Measurements from ENCODE around the gene AATF.

AATF gene

DNA sequence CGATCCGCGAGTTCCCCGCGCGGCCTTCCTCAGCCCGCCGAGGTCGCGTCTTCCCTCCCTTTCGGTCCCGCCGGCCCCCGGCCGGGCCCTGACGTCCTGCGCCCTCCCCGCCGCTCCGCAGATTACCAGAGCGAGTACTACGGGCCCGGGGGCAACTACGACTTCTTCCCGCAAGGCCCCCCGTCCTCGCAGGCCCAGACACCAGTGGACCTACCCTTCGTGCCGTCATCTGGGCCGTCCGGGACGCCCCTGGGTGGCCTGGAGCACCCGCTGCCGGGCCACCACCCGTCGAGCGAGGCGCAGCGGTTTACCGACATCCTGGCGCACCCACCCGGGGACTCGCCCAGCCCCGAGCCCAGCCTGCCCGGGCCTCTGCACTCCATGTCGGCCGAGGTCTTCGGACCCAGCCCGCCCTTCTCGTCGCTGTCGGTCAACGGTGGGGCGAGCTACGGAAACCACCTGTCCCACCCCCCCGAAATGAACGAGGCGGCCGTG, 6.1 kb upstream of the AATF start:
- no peak for DNase-seq

DNA sequence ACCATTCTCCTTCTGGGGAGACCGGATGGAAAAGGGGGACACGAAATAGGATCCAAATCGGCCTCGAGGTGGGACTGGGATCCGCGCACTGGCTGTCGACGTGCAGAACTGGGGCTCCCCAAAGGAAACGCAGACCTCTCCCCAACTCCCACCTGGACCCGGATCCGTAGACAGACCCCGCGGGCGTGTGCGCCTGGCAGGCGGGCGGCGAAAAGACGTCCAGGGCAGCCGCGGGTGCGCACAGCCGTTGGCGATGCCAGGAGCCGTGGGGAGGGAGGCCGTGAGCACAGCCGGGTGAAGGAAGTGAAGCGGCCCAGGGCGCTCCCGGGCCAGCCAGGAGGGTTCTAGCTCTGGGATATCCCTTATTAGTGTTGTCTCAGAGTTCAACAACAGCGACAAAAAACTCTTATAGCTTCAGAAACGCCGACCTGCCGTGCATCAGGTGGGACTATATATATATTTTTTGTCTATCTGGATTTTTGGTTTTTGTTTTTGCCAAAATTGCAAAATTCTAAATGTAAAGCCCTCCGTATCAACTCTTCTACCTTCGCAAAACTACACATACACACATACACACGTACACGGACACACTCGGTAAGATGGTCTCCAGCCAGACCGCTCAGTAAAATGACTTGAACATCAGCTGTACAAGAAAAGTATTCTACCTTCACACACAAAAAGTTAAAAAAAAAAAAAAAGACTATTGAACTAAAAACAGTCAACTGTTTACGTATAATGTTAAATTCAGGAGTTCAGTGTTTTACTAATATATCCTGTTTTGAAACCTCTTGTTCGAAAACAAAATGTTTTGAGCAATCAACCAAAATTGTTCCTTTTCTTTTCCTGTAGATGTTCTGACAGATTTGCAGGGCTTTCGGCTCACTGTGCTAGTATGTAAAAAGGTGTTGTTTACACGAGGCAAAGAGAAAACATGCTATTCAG, 5.2 kb upstream of the AATF start:
- DNase-seq: no peak

GRCh38 chr17:36944553-36944952, 4.2 kb upstream of the AATF start:
- no peak for DNase-seq

GRCh38 chr17:36945140-36945539, 3.6 kb upstream of the AATF start:
- DNase-seq: no peak

DNA sequence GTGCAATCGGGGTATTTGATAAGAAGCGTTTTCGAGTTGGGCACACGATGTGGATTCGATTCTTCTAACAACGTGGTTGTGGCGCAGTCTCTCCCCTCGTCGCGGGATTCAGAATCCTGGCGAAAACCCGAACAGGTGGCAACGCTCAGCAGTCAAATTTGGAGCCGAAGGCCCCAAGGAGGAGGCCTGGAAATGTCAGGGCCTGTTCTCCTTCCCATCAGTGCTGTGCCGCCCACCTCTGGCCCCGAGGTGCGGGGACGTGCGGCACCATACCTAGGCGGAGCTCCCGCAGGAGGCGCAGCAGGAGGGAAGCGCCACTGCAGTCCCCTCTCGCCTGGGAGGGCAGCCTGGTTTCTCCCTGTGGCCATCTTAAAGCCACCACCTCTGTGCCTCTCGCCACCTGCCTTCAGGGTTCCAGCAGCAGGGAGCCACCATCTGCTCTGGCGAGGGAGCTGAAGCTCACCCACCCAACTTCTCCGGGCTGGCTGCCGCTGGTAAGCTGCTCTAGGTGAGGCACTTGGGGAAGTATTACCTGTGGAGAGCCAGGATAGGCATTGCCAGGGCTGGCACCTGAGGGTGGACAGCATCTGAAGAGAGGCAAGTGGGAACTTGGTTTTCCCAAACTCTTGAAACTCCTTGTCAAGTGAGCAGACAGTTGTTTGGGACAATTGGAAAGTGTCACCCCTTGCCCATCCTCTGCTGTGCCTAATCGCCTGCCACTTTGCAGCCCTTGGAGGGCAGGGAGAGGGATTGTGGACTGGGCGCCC, 2.6 kb upstream of the AATF start:
- no peak for DNase-seq

DNA sequence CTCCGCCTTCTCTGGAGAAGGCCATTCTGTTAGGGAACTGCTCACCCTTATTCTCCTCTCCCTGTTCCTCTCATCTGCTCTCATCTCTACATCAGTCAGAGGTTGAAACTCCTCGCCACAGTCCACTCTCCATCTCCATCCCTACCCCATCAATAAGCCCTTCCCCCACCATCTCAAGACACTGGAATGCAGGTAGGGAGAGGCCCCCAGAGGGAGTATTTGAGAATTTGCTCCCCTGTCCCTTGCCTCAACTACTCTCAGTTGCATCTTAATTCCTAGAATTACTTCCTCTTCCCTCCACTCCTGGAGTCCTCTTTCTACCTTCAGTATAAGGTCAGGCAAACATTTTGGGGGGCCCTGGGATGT, 2.0 kb upstream of the AATF start:
- DNase-seq: no peak

GRCh38 chr17:36947922-36948716, 635 bp upstream of the AATF start:
- peak; percentile 44 for DNase-seq

DNA sequence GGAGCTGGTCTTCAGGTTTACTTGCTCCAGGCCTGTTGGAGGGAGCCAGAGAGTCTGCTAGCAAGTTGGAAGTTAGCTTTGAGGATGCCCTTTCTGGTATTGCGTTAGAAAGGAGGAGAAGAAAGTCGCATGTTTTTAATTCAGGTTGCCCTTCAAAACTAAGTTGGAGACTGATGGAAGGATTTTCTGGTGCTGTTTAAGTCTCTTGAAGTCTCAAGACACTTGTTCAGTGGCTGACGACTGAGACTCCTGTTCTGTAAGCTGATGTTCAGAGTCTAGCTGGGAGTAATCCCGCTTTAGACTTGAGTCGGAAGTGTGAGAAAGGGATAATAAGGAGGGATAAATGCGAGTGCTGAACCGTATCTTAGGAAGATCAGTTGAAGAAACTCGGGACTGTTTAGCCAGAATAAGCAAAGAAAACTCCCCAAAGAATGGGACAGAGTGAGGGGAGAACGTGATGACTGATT, 740 bp downstream of the AATF start:
- no peak for DNase-seq

- no peak for DNase-seq
These were observed 1.3 kb downstream of the AATF start for GRCh38 chr17:36950027-36950426.

DNA sequence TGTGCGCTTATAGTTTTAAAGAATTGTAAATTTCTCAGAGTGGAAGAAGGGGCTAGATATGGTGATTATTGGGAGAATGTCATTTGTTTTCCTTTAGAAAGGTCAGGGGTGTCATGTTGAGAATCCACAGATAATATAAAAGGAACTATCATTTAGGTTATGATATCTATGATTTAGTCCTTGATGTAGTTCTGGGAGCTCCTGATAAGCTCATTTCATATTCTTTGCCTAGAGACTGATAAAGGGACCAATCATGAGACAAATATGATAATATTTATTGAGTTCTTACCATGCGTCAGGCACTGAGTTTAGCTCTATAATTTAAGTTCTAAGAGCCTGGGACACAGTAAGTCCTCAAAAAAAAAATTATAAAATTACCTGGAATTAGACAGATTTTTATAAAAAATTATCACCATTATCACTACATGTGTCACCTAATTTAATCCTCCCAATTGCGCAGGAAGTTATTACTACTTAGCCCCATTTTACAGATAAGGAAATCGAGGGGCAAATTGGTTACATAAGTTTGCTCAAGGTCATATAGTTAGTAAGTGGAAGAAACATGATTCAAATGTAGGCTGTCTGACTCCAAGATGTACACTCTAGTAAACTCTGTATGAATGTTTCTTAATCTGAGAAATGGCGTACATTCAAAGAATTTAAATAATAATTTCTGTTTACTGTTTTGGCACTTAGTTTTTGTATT, 2.5 kb downstream of the AATF start:
- DNase-seq: no peak

DNA sequence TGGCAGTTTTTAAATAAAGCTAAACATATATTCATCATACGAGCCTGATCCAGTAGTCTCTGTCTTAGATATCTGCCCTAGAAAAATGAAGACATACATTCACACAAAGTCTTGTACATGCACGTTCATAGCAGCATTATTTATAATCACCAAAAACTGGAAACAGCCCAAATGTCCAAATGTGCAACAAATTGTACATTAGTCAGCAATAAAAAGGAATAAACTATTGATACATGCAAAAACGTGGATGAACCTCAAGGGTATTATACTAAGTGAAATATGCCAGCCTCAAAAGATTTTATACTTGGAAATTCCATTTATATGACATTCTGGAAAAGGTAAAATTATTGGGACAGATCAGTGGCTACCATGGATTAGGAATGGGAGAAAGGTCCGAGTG, 22.8 kb downstream of the AATF start:
- no peak for DNase-seq

DNA sequence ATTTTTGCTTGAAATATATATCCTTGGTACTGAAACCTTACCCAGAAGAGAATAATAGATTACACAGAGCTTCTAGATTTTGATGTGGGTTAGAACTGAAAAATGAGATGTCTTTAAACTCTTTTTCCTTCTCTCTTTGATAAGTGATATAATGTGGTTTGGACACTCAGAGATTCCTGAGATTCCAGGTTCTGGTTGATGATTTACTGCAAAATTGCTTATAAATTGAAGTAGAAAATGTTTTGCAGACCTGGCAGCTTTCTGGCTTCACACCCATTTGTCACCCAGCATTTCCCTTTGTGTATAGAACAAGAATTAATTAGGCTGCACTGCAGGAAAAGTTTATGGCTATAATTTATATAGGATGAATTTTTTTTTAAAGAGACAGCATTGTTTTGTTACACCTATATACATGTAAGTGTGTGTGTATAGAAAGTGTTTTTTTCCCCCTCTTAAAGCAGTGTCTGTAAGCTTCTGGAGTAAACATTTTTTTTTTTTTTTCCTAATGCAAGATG, 23.5 kb downstream of the AATF start:
- DNase-seq: no peak

DNA sequence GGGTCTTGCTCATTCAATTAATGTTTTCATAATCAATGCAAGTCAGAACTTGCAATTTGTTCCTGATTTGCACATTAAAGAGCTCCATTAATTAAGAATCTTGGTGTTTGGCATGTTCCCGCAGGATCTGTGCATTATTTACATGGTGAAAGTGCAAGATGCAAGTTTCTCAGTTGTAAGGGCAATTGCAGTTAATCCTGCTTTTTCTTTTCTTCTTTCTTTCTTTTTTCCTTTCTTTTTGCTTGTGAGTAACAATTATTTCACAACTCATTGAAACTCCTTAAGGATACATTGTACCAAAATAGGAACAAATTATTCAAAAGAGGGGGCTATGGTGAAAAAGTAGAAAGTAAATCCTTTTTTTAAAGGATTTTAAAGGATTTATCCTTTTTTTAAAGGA, 24.2 kb downstream of the AATF start:
- DNase-seq: no peak

GRCh38 chr17:36975922-36976515, 27.3 kb downstream of the AATF start:
- no peak for DNase-seq

- DNase-seq: no peak
These were observed 28.3 kb downstream of the AATF start for GRCh38 chr17:36977066-36977465.

DNA sequence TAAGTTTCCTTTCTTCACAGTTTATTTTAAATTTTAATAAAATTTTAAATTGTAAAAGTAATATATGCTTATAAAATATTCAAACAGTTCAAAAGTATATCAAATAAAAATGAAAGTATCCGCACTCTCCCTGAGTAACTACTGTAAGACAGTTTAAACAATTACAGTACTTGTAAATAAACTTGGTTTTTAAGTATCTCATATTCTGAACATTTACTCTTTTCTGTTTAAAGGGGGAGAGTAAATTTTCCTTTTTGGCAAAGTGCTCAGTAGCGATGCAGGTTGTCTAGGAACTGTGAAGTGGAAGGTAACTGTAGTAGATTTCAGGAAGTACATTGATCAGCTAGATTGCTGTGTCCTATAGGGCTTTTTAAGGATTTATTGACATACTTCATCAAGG, 28.8 kb downstream of the AATF start:
- no peak for DNase-seq

- DNase-seq: no peak
These were observed 30.2 kb downstream of the AATF start for GRCh38 chr17:36978810-36979564.

DNA sequence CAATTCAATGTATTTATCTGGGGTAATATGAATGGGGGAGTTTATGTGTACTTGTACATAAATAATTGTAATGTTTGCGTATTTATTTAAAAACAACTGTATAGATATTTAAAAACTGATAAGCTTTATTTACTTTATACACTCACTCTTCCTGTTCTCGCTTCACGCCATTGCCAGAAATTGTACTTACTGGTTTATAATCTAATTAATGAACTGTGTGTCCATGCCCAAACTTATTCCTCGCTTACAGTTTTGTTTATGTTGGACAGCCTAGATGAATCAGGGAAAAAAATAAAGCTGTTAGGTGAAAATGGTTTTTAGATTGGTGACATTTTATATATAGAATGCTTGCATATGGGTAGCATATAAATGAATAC, 30.8 kb downstream of the AATF start:
- no peak for DNase-seq

DNA sequence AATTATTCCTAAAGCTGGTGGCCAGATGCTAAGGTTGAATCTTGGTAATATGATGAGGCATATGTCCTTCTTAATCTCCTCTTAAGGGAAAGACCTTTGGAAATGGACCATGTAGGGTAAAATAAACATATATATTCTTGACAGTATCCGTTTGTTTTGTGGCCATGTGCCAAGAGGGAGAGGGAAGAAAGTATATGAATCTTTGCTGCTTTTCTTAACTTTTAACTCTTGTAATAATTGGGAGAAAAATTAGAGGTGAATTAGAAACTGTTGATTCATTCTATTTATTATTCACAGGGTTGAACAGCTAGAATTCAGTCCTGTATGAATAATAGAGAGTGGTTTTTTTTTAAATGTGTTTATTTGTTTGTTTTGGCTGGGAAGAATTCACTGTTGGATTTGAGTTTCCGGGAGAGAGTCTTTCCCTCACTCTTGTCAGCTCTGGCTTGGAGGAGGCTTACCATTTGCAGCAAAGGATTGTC, 31.6 kb downstream of the AATF start:
- DNase-seq: no peak

DNA sequence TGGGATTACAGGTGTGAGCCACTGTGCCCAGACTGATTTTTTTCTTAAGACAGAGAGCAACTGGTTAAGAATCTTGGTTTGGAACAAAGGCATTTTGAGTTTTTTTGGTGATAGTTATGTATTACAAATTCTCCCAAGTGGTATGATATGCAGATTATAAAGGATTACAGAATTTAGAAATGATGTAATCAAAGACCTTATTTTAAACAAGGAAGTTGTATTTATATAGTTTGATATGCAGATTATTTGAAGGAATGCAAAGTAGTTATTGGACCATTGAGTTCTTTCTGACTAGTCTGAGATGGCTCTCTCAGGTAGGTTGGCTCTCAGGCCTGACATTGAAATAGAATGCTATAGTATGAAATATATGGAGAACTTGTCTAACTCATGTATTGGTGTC, 34.9 kb downstream of the AATF start:
- DNase-seq: no peak

GRCh38 chr17:36989173-36989572, 40.4 kb downstream of the AATF start:
- DNase-seq: no peak

Measured in COR-L47 (cell line).